WERI-Rb-1 (cell line): ENCODE measurements around the gene KMT5C.

Experiments
- DNase-seq: peaks from one replicate; pipeline ENCODE4 v3.0.0-alpha.2; 2020
- H3K27ac ChIP-seq: fragments of 250-450 bp; sonication (Bioruptor Pico); 2 replicates; pipeline ENCODE4 v1.5.1; 2020; ENCODE audit warnings: mild to moderate bottlenecking, moderate library complexity
- H3K27me3 ChIP-seq: fragments of 250-450 bp; sonication (Bioruptor Pico); 2 replicates; pipeline ENCODE4 v1.5.1; 2021; ENCODE audit warnings: mild to moderate bottlenecking, low read depth, moderate library complexity; ENCODE audit not compliant: insufficient read depth, severe bottlenecking
- H3K36me3 ChIP-seq: fragments of 250-450 bp; sonication (Bioruptor Pico); 2 replicates; pipeline ENCODE4 v1.5.1; 2020; ENCODE audit warnings: mild to moderate bottlenecking, moderate library complexity
- H3K4me3 ChIP-seq: 2 replicates; pipeline ENCODE4 v1.5.1; 2011; ENCODE audit warnings: low read depth, mild to moderate bottlenecking, control low read depth, low read length
- H3K9me3 ChIP-seq: fragments of 250-450 bp; sonication (Bioruptor Pico); 2 replicates; pipeline ENCODE4 v1.5.1; 2021; ENCODE audit warnings: mild to moderate bottlenecking, moderate library complexity; ENCODE audit not compliant: severe bottlenecking
- CTCF ChIP-seq: IDR thresholded peaks from 2 replicates; pipeline ENCODE4 v1.5.1; 2011; ENCODE audit warnings: low read depth, mild to moderate bottlenecking, control low read depth, inconsistent platforms, low read length

Gene KMT5C

GRCh38 chr19:55392820-55393761 lies 53.4 kb downstream of the KMT5C start:
- no peak for TF ChIP-seq CTCF
- DNase-seq, result peak; percentile 23
- Histone ChIP-seq H3K27ac (no peak overlapping the region), H3K36me3 (peaks cover 37% of the 10 kb centered on the region), H3K9me3 (no peaks in the 10 kb centered on the region), H3K4me3 (no peak overlapping the region), H3K27me3 (no peaks in the 10 kb centered on the region)
